GM18505 (cell line): Measurements from ENCODE around the gene LYPD4.
"Not testable (repeated sequence)": the region's sequence is repeated elsewhere in the genome, so short reads cannot be mapped to it uniquely, and the experiment has no call there.

Source experiments
- ATAC-seq: cut with Tn5 transposase; IDR thresholded peaks from one replicate; pipeline ENCODE4 v1.9.1; 2021; ENCODE audit not compliant: unreplicated experiment
- POLR2A ChIP-seq: IDR thresholded peaks from 4 replicates; pipeline ENCODE4 v1.6.1; 2011; ENCODE audit warnings: borderline replicate concordance; ENCODE audit not compliant: insufficient read depth, insufficient read length; ENCODE audit errors: extremely low read depth

Gene LYPD4

GRCh38 chr19:41880329-41880708 is 35.8 kb upstream of the LYPD4 start:
- no peak for TF ChIP-seq POLR2A

GRCh38 chr19:41879670-41880328 is 35.3 kb upstream of the LYPD4 start:
- no peak for TF ChIP-seq POLR2A
- no peak for ATAC-seq

More at GRCh38 chr19:41880329-41880708, 35.8 kb upstream of the LYPD4 start:
- ATAC-seq, result no peak

GRCh38 chr19:41879080-41879479 is 34.6 kb upstream of the LYPD4 start:
- TF ChIP-seq POLR2A, result no peak

GRCh38 chr19:41877916-41878905 is 33.7 kb upstream of the LYPD4 start:
- no peak for ATAC-seq
- TF ChIP-seq POLR2A, result peak; percentile 85

More at GRCh38 chr19:41879080-41879479, 34.6 kb upstream of the LYPD4 start:
- no peak for ATAC-seq

- peak; percentile 57 for ATAC-seq
- peak; percentile 62 for TF ChIP-seq POLR2A
These were observed 32.7 kb upstream of the LYPD4 start, which contains the start of gene CD79A for GRCh38 chr19:41876847-41877832. Gene CD79A (plus strand): TSS chr19:41877279. CDS start chr19:41877305, 26 bp downstream.

- ATAC-seq, result not testable (repeated sequence)
These were observed 31.5 kb upstream of the LYPD4 start for GRCh38 chr19:41875973-41876372.

- no peak for ATAC-seq
- TF ChIP-seq POLR2A, result no peak
These were observed 28.5 kb upstream of the LYPD4 start for GRCh38 chr19:41872775-41873647.

GRCh38 chr19:41872384-41872774 is 27.9 kb upstream of the LYPD4 start:
- no peak for ATAC-seq
- TF ChIP-seq POLR2A, result no peak

GRCh38 chr19:41871573-41872383 is 27.3 kb upstream of the LYPD4 start:
- peak; percentile 42 for ATAC-seq
- no peak for TF ChIP-seq POLR2A

GRCh38 chr19:41870401-41870873 is 26.0 kb upstream of the LYPD4 start:
- TF ChIP-seq POLR2A, result no peak

GRCh38 chr19:41869374-41869955 is 25.0 kb upstream of the LYPD4 start:
- no peak for TF ChIP-seq POLR2A
- no peak for ATAC-seq

More at GRCh38 chr19:41870401-41870873, 26.0 kb upstream of the LYPD4 start:
- ATAC-seq, result no peak

- no peak for ATAC-seq
- TF ChIP-seq POLR2A, result no peak
These were observed 24.5 kb upstream of the LYPD4 start for GRCh38 chr19:41868989-41869300.
